PFSK-1 (cell line): ENCODE results near the gene VKORC1L1.

Source experiments
- FOXP2 ChIP-seq: optimal IDR thresholded peaks from 2 replicates; pipeline ENCODE3; 2011; ENCODE audit warnings: borderline replicate concordance, control low read depth, inconsistent platforms; ENCODE audit not compliant: insufficient read depth; ENCODE audit errors: extremely low read length, extremely low read depth
- POLR2AphosphoS5 ChIP-seq: IDR thresholded peaks from 2 replicates; pipeline ENCODE4 v1.6.1; 2012; ENCODE audit warnings: low read depth, mild to moderate bottlenecking, control low read depth, low read length, moderate library complexity
- REST ChIP-seq, 2 experiments: IDR thresholded peaks; 2 replicates each; pipeline versions ENCODE4 v1.6.1 to v1.8.0; 2011 to 2012; ENCODE audit warnings: low read depth in 2 of 2, low read length in 2 of 2, control low read depth in 1 of 2, inconsistent platforms in 1 of 2, mild to moderate bottlenecking in 1 of 2, moderate library complexity in 1 of 2; ENCODE audit not compliant: insufficient read depth in 1 of 2
- SIN3A ChIP-seq: IDR thresholded peaks from 2 replicates; pipeline ENCODE4 v1.6.1; 2012; ENCODE audit warnings: mild to moderate bottlenecking, low read length, moderate library complexity, borderline replicate concordance; ENCODE audit not compliant: insufficient read depth
- TAF1 ChIP-seq: IDR thresholded peaks from 2 replicates; pipeline ENCODE4 v1.6.1; 2012; ENCODE audit warnings: low read length, control low read depth, borderline replicate concordance; ENCODE audit not compliant: insufficient read depth

Gene VKORC1L1

GRCh38 chr7:65983965-65984658 lies 111.2 kb downstream of the VKORC1L1 start:
- TF ChIP-seq FOXP2 (no peak), SIN3A (no peak), REST (IDR thresholded peaks at IDR 0.05; ENCODE audit: insufficient read depth in 1 of 2, low read depth in 2 of 2, low read length in 2 of 2) (no peak), TAF1 (no peak), POLR2AphosphoS5 (no peak)

GRCh38 chr7:65988084-65988483 lies 115.2 kb downstream of the VKORC1L1 start:
- TF ChIP-seq TAF1 (no peak), SIN3A (no peak), POLR2AphosphoS5 (no peak), FOXP2 (no peak), REST (IDR thresholded peaks at IDR 0.05; ENCODE audit: insufficient read depth in 1 of 2, low read depth in 2 of 2, low read length in 2 of 2) (no peak)

GRCh38 chr7:65989694-65990080 lies 116.8 kb downstream of the VKORC1L1 start:
- TF ChIP-seq FOXP2 (no peak), POLR2AphosphoS5 (no peak), TAF1 (no peak), REST (IDR thresholded peaks at IDR 0.05; ENCODE audit: insufficient read depth in 1 of 2, low read depth in 2 of 2, low read length in 2 of 2) (no peak)

GRCh38 chr7:65992526-65992925 lies 119.7 kb downstream of the VKORC1L1 start:
- no peak for TF ChIP-seq POLR2AphosphoS5
- TF ChIP-seq TAF1 = no peak
- TF ChIP-seq SIN3A = no peak
- TF ChIP-seq FOXP2 = no peak
- no peak for TF ChIP-seq REST (IDR thresholded peaks at IDR 0.05; ENCODE audit: insufficient read depth in 1 of 2, low read depth in 2 of 2, low read length in 2 of 2)
